HCT116 (cell line): ENCODE results near the gene UMAD1. TPM values are rescaled to one million over a fixed set of nuclear protein-coding genes. Genes with fewer than 3 reads are reported as not detected.

ENCODE experiments used
- ATAC-seq: fragments of 200-7000 bp; cut with Tn5 transposase; 2 replicates; pipeline ENCODE4 v1.9.1; 2020; ENCODE audit warnings: mild to moderate bottlenecking, moderate library complexity
- BruUV-seq: library from RNA; stranded (reverse); fragments of 400-500 nt; replicated peaks from 2 replicates; lab custom pipeline; 2021; lab: Mats Ljungman, UMichigan
- CTCF ChIA-PET: fragments of 300-600 bp; sonication (Branson Sonifier 250); formaldehyde crosslinking; loops from one replicate; lab custom pipeline; 2021; ENCODE audit warnings: antibody characterized with exemption; lab: Charles Lee
- POLR2A ChIA-PET: fragments of 300-600, 350-600 bp; sonication (Branson Sonifier 250); formaldehyde crosslinking; loops from one replicate; lab custom pipeline; 2021; ENCODE audit warnings: antibody characterized with exemption; lab: Charles Lee
- RAD21 ChIA-PET, 2 experiments: fragments of 300-600 bp; sonication (Branson Sonifier 250); formaldehyde crosslinking; loops; one replicate each; lab custom pipeline; 2023; ENCODE audit warnings: low total read pairs in 2 of 2; ENCODE audit not compliant: uncharacterized antibody in 2 of 2, unreplicated experiment in 2 of 2, low non-redundant PET in 1 of 2; lab: Charles Lee
- DNase-seq: peaks from one replicate; pipeline ENCODE4 v3.0.0-alpha.2; 2010; ENCODE audit warnings: low read depth, low spot score
- H2AFZ ChIP-seq: fragments of 200-600 bp; shearing (Covaris generic), sonication (generic); 2 replicates; pipeline ENCODE4 v1.6.1; 2017; ENCODE audit warnings: low read depth, mixed run types, mixed read lengths, antibody characterized with exemption, low read length; ENCODE audit not compliant: poor library complexity, severe bottlenecking
- H3K27ac ChIP-seq: 2 replicates; pipeline ENCODE4 v1.5.1; 2012; ENCODE audit warnings: low read depth, low read length
- H3K27me3 ChIP-seq: fragments of 200-600 bp; sonication (generic); 2 replicates; pipeline ENCODE4 v1.6.1; 2016; ENCODE audit warnings: mixed run types, low read length, mixed read lengths; ENCODE audit not compliant: insufficient read depth
- H3K36me3 ChIP-seq, 2 experiments: fragments of 200-500 bp in 1 of 2; fragments of 200-600 bp in 1 of 2; sonication (Bioruptor generic) in 1 of 2; sonication (generic) in 1 of 2; 2 replicates each; pipeline versions ENCODE4 v1.5.1 to v1.6.1; 2014 to 2016; ENCODE audit warnings: low read length in 2 of 2, inconsistent platforms in 1 of 2, mixed read lengths in 1 of 2, mixed run types in 1 of 2; ENCODE audit not compliant: insufficient read depth in 2 of 2, control insufficient read depth in 1 of 2
- H3K4me1 ChIP-seq, 2 experiments: fragments of 200-600 bp in 1 of 2; sonication (generic) in 1 of 2; 2 replicates each; pipeline versions ENCODE4 v1.5.1 to v1.6.1; 2012 to 2017; ENCODE audit warnings: low read length in 2 of 2, inconsistent platforms in 1 of 2, mild to moderate bottlenecking in 1 of 2, mixed read lengths in 1 of 2, mixed run types in 1 of 2, moderate library complexity in 1 of 2; ENCODE audit not compliant: insufficient read depth in 2 of 2, control insufficient read depth in 1 of 2
- H3K4me2 ChIP-seq: fragments of 200-600 bp; sonication (generic); 2 replicates; pipeline ENCODE4 v1.6.1; 2017; ENCODE audit warnings: mixed run types, low read length, mixed read lengths
- H3K4me3 ChIP-seq, 2 experiments: fragments of 200-600 bp in 1 of 2; sonication (generic) in 1 of 2; replicated peaks in 1 of 2; 2 replicates each; pipeline ENCODE4 v1.5.1; 2011 to 2016; ENCODE audit warnings: low read length in 2 of 2, control low read depth in 1 of 2, low read depth in 1 of 2, mild to moderate bottlenecking in 1 of 2, mixed read lengths in 1 of 2, mixed run types in 1 of 2
- H3K79me2 ChIP-seq: fragments of 200-600 bp; sonication (generic); 2 replicates; pipeline ENCODE4 v1.6.1; 2017; ENCODE audit warnings: mild to moderate bottlenecking, mixed run types, low read length, moderate library complexity, mixed read lengths; ENCODE audit not compliant: insufficient read depth
- H3K9ac ChIP-seq: fragments of 200-600 bp; sonication (generic); 2 replicates; pipeline ENCODE4 v1.6.1; 2016; ENCODE audit warnings: low read length, mixed read lengths
- H3K9me2 ChIP-seq: fragments of 200-600 bp; sonication (generic), shearing (Covaris generic); 2 replicates; pipeline ENCODE4 v1.6.1; 2017; ENCODE audit warnings: mixed run types, mild to moderate bottlenecking, moderate library complexity; ENCODE audit not compliant: insufficient read depth
- H3K9me3 ChIP-seq, 2 experiments: fragments of 200-500 bp in 1 of 2; fragments of 200-600 bp in 1 of 2; sonication (Bioruptor generic) in 1 of 2; sonication (generic) in 1 of 2; 2 replicates each; pipeline ENCODE4 v1.6.1; 2014 to 2017; ENCODE audit warnings: low read length in 2 of 2, mixed read lengths in 2 of 2, inconsistent platforms in 1 of 2, low read depth in 1 of 2, mild to moderate bottlenecking in 1 of 2, mixed run types in 1 of 2, moderate library complexity in 1 of 2; ENCODE audit not compliant: control insufficient read depth in 1 of 2, insufficient read depth in 1 of 2
- H4K20me1 ChIP-seq: fragments of 200-600 bp; sonication (generic), shearing (Covaris generic); 2 replicates; pipeline ENCODE4 v1.6.1; 2017; ENCODE audit warnings: mixed run types, mild to moderate bottlenecking, moderate library complexity; ENCODE audit not compliant: insufficient read depth
- CEBPB ChIP-seq: IDR thresholded peaks from 2 replicates; pipeline ENCODE4 v1.6.1; 2012; ENCODE audit warnings: low read depth
- EGR1 ChIP-seq: IDR thresholded peaks from 2 replicates; pipeline ENCODE4 v1.6.1; 2012; ENCODE audit warnings: low read depth
- ELF1 ChIP-seq: IDR thresholded peaks from 2 replicates; pipeline ENCODE4 v1.6.1; 2012; ENCODE audit warnings: low read depth, borderline replicate concordance
- FOSL1 ChIP-seq: IDR thresholded peaks from 2 replicates; pipeline ENCODE4 v1.6.1; 2012; ENCODE audit warnings: low read depth
- POLR2AphosphoS5 ChIP-seq: IDR thresholded peaks from 2 replicates; pipeline ENCODE4 v1.6.1; 2011; ENCODE audit warnings: mild to moderate bottlenecking, low read depth, low read length, moderate library complexity
- RAD21 ChIP-seq: IDR thresholded peaks from 2 replicates; pipeline ENCODE4 v1.6.1; 2012; ENCODE audit warnings: low read depth, mild to moderate bottlenecking
- SP1 ChIP-seq: IDR thresholded peaks from 2 replicates; pipeline ENCODE4 v1.6.1; 2012; ENCODE audit warnings: low read depth
- SRF ChIP-seq: IDR thresholded peaks from 2 replicates; pipeline ENCODE4 v1.6.1; 2012; ENCODE audit warnings: low read depth
- YY1 ChIP-seq: IDR thresholded peaks from 2 replicates; pipeline ENCODE4 v1.6.1; 2011; ENCODE audit warnings: low read length, low read depth, moderate library complexity, mild to moderate bottlenecking; ENCODE audit not compliant: insufficient replicate concordance; ENCODE audit errors: extremely low read depth
- ZFX ChIP-seq: fragments of 450-650 bp; IDR thresholded peaks from 2 replicates; pipeline ENCODE4 v1.6.1; 2017
- intact Hi-C: fragments of 100-400 bp; cut with micrococcal nuclease; formaldehyde crosslinking; loops from 2 replicates; pipeline ENCODE4 v1.10.0; 2022
- total RNA-seq: library from RNA; stranded (reverse); gene quantifications from one replicate; pipeline ENCODE4 v1.2.1, GENCODE V29; 2021; ENCODE audit not compliant: unreplicated experiment
- TF ChIP-seq, protein P1 (sequence below): IDR thresholded peaks from 2 replicates; pipeline ENCODE4 v1.6.1; 2012; ENCODE audit warnings: low read depth
- TF ChIP-seq, protein P2 (sequence below): IDR thresholded peaks from 2 replicates; pipeline ENCODE4 v1.6.1; 2011; ENCODE audit warnings: mild to moderate bottlenecking, low read length, moderate library complexity; ENCODE audit not compliant: insufficient replicate concordance; ENCODE audit errors: extremely low read depth
- TF ChIP-seq, protein P3 (sequence below), 3 experiments: fragments of 200-600 bp in 1 of 3; sonication (generic) in 1 of 3; IDR thresholded peaks in 2 of 3; conservative IDR thresholded peaks in 1 of 3; 2 replicates each; pipeline ENCODE4 v1.5.1; 2012 to 2017; ENCODE audit warnings: low read depth in 2 of 3, low read length in 2 of 3, antibody characterized with exemption in 1 of 3, borderline replicate concordance in 1 of 3, control low read depth in 1 of 3, mild to moderate bottlenecking in 1 of 3, mixed read lengths in 1 of 3, mixed run types in 1 of 3, moderate library complexity in 1 of 3; ENCODE audit not compliant: insufficient read depth in 1 of 3

The UMAD1 gene
- total RNA-seq, 1 experiment from 2014 or later: 12.7 TPM

- H4K20me1 ChIP-seq: no peaks in the 10 kb centered on the region
- no peak overlapping the region for H3K4me3 ChIP-seq
- POLR2A ChIA-PET: no interaction called here
- ATAC-seq: no peak
- no peaks in the 10 kb centered on the region for H3K36me3 ChIP-seq
- H3K27ac ChIP-seq: no peak overlapping the region
- CTCF ChIA-PET: no interaction called here
- intact Hi-C loops: no loop called here
- H3K9ac ChIP-seq: no peak overlapping the region
- no peaks in the 10 kb centered on the region for H3K27me3 ChIP-seq
- TF ChIP-seq ZFX: no peak
- TF ChIP-seq EGR1: no peak
- TF ChIP-seq, protein P1, sequence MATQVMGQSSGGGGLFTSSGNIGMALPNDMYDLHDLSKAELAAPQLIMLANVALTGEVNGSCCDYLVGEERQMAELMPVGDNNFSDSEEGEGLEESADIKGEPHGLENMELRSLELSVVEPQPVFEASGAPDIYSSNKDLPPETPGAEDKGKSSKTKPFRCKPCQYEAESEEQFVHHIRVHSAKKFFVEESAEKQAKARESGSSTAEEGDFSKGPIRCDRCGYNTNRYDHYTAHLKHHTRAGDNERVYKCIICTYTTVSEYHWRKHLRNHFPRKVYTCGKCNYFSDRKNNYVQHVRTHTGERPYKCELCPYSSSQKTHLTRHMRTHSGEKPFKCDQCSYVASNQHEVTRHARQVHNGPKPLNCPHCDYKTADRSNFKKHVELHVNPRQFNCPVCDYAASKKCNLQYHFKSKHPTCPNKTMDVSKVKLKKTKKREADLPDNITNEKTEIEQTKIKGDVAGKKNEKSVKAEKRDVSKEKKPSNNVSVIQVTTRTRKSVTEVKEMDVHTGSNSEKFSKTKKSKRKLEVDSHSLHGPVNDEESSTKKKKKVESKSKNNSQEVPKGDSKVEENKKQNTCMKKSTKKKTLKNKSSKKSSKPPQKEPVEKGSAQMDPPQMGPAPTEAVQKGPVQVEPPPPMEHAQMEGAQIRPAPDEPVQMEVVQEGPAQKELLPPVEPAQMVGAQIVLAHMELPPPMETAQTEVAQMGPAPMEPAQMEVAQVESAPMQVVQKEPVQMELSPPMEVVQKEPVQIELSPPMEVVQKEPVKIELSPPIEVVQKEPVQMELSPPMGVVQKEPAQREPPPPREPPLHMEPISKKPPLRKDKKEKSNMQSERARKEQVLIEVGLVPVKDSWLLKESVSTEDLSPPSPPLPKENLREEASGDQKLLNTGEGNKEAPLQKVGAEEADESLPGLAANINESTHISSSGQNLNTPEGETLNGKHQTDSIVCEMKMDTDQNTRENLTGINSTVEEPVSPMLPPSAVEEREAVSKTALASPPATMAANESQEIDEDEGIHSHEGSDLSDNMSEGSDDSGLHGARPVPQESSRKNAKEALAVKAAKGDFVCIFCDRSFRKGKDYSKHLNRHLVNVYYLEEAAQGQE: no peak
- no peak for DNase-seq
- H3K4me1 ChIP-seq: peaks cover 0 to 12% of the 10 kb centered on the region in 2 experiments; a peak in 2 of 4 replicates
- H3K4me2 ChIP-seq: no peak overlapping the region
- H3K9me2 ChIP-seq: no peaks in the 10 kb centered on the region
- no peaks in the 10 kb centered on the region for H3K79me2 ChIP-seq
- BruUV-seq: no TSS peak
- RAD21 ChIA-PET: no interaction called here
- H2AFZ ChIP-seq: no peak overlapping the region
- H3K9me3 ChIP-seq: peaks cover 0 to 7% of the 10 kb centered on the region in 2 experiments; a peak in 1 of 4 replicates
Measured at GRCh38 chr7:7859411-7859810, 218.9 kb downstream of the UMAD1 start.

DNA sequence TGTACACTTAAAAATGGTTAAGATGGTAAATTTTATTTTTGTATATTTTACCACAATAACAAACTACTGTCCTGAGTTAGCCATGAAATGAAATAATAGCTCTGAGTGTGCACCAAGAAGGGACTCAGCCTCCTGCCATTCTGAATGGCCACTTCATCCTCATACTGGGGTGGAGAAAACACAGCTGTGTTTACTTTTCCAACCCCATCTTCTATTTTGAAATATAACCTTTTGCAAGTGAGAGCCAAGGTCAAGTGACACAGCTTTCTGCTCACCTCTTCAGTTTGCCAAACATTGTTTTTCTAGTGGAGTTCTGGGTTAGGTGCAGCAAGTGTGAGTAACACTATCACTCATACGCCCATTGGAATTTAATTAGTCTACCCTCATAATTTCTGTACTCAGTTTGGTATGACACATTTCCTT, 220.7 kb downstream of the UMAD1 start:
- peak; percentile 7 for DNase-seq
- no TSS peak for BruUV-seq
- no peak for TF ChIP-seq YY1
- TF ChIP-seq ELF1: no peak
- peak; percentile 60 for TF ChIP-seq CEBPB
- TF ChIP-seq POLR2AphosphoS5: no peak
- TF ChIP-seq, protein P2, sequence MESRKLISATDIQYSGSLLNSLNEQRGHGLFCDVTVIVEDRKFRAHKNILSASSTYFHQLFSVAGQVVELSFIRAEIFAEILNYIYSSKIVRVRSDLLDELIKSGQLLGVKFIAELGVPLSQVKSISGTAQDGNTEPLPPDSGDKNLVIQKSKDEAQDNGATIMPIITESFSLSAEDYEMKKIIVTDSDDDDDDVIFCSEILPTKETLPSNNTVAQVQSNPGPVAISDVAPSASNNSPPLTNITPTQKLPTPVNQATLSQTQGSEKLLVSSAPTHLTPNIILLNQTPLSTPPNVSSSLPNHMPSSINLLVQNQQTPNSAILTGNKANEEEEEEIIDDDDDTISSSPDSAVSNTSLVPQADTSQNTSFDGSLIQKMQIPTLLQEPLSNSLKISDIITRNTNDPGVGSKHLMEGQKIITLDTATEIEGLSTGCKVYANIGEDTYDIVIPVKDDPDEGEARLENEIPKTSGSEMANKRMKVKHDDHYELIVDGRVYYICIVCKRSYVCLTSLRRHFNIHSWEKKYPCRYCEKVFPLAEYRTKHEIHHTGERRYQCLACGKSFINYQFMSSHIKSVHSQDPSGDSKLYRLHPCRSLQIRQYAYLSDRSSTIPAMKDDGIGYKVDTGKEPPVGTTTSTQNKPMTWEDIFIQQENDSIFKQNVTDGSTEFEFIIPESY: no peak
- peak; percentile 41 for TF ChIP-seq FOSL1
- TF ChIP-seq SP1: peak; percentile 25; the same call in 1 of the 2 replicates
- TF ChIP-seq RAD21: 0 out of 2 replicates have a peak, but pooled peaks have one; percentile 9
- TF ChIP-seq, protein P3, sequence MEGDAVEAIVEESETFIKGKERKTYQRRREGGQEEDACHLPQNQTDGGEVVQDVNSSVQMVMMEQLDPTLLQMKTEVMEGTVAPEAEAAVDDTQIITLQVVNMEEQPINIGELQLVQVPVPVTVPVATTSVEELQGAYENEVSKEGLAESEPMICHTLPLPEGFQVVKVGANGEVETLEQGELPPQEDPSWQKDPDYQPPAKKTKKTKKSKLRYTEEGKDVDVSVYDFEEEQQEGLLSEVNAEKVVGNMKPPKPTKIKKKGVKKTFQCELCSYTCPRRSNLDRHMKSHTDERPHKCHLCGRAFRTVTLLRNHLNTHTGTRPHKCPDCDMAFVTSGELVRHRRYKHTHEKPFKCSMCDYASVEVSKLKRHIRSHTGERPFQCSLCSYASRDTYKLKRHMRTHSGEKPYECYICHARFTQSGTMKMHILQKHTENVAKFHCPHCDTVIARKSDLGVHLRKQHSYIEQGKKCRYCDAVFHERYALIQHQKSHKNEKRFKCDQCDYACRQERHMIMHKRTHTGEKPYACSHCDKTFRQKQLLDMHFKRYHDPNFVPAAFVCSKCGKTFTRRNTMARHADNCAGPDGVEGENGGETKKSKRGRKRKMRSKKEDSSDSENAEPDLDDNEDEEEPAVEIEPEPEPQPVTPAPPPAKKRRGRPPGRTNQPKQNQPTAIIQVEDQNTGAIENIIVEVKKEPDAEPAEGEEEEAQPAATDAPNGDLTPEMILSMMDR (IDR thresholded peaks at IDR 0.05 in 2 of 3, conservative IDR thresholded peaks at IDR 0.05 in 1 of 3; ENCODE audit: borderline replicate concordance in 1 of 3, insufficient read depth in 1 of 3, low read depth in 2 of 3, low read length in 2 of 3): no peak
- TF ChIP-seq SRF: no peak

More for the DNA sequence above, 220.7 kb downstream of the UMAD1 start:
- Histone ChIP-seq H3K4me1 (peaks cover 0 to 12% of the 10 kb centered on the region in 2 experiments; a peak in 2 of 4 replicates), H3K79me2 (no peaks in the 10 kb centered on the region), H4K20me1 (no peaks in the 10 kb centered on the region), H3K9ac (no peak overlapping the region), H3K9me2 (no peaks in the 10 kb centered on the region), H2AFZ (no peak overlapping the region), H3K27me3 (no peaks in the 10 kb centered on the region), H3K36me3 (no peaks in the 10 kb centered on the region), H3K27ac (no peak overlapping the region), H3K9me3 (no peaks in the 10 kb centered on the region), H3K4me3 (no peak overlapping the region), H3K4me2 (peak overlapping the region; percentile 27; the same call in 1 of the 2 replicates)
- ChIA-PET RAD21 (no interaction called here), CTCF (no interaction called here), POLR2A (no interaction called here)
- peak; percentile 38; the same call in 1 of the 2 replicates for ATAC-seq
- intact Hi-C loops: no loop called here
